Vagina (tissue), 2 donors: ENCODE data around the gene CYP4F2. TPM values are rescaled to one million over a fixed set of nuclear protein-coding genes. Genes with fewer than 3 reads are reported as not detected.

ENCODE experiments used
- DNase-seq, 2 donors: peaks; one replicate each; pipeline ENCODE4 v3.0.0-alpha.2; 2017; ENCODE audit errors: extremely low spot score in 2 of 2
- H3K27ac ChIP-seq: fragments of 200-600 bp; sonication (generic); one replicate; pipeline ENCODE4 v1.5.1; 2019
- H3K27me3 ChIP-seq: fragments of 200-600 bp; sonication (generic); one replicate; pipeline ENCODE4 v1.5.1; 2019
- H3K36me3 ChIP-seq, 2 donors: fragments of 200-600 bp; sonication (generic); one replicate each; pipeline ENCODE4 v1.5.1; 2017 to 2019
- H3K4me1 ChIP-seq: fragments of 200-600 bp; sonication (generic); one replicate; pipeline ENCODE4 v1.5.1; 2019
- H3K4me3 ChIP-seq, 2 donors: fragments of 200-600 bp; sonication (generic); 1 replicate in 1 of 2; 2 replicates in 1 of 2; pipeline ENCODE4 v1.5.1; 2016 to 2019
- H3K9me3 ChIP-seq: fragments of 200-600 bp; sonication (generic); one replicate; pipeline ENCODE4 v1.5.1; 2019
- CTCF ChIP-seq, 3 experiments: fragments of 450-650 bp in 2 of 3; fragments of 200-600 bp in 1 of 3; sonication (generic) in 1 of 3; IDR thresholded peaks; one replicate each; pipeline ENCODE4 v1.5.1; 2017 to 2019; ENCODE audit warnings: antibody characterized with exemption in 3 of 3, mild to moderate bottlenecking in 2 of 3, moderate library complexity in 2 of 3
- POLR2A ChIP-seq, 2 donors: fragments of 450-650 bp; IDR thresholded peaks; one replicate each; pipeline ENCODE4 v1.6.1; 2017; ENCODE audit warnings: antibody characterized with exemption in 2 of 2, mild to moderate bottlenecking in 2 of 2, moderate library complexity in 2 of 2
- intact Hi-C: fragments of 100-400 bp; cut with DNase I; formaldehyde crosslinking; loops from one replicate; pipeline ENCODE4 v1.15.1; 2023
- small RNA-seq: library from RNA; depleted of rRNA; stranded (forward); fragments of <200 nt; gene quantifications from one replicate; pipeline ENCODE3, GENCODE V24; 2016
- total RNA-seq: library from RNA; depleted of rRNA; stranded (reverse); fragments of >200 nt; gene quantifications from one replicate; pipeline ENCODE4 v1.2.3, GENCODE V29; 2016

Gene CYP4F2
- total RNA-seq, 1 donor from 2014 or later: 6.9 TPM

GRCh38 chr19:15828121-15828610, 69.7 kb downstream of the CYP4F2 start:
- no peak overlapping the region for H3K27ac ChIP-seq
- no peak overlapping the region for H3K4me3 ChIP-seq
- intact Hi-C loops: no loop called here
- no peaks in the 10 kb centered on the region for H3K27me3 ChIP-seq
- H3K4me1 ChIP-seq: no peaks in the 10 kb centered on the region
- no peaks in the 10 kb centered on the region for H3K36me3 ChIP-seq
- H3K9me3 ChIP-seq: no peaks in the 10 kb centered on the region
- DNase-seq: no peak
- TF ChIP-seq POLR2A (IDR thresholded peaks at IDR 0.05) (no peak), CTCF (IDR thresholded peaks at IDR 0.05) (no peak)

Small RNA genes lying within 50 kb of the gene (small RNA-seq; reads per million reads assigned to genes)
- not detected for gene CYP4F36P

Other genes with a start within 250 kb of the CYP4F2 start
- gene CYP4F12, start 225.0 kb downstream of the CYP4F2 start, total RNA-seq: 76.1 TPM
- not detected for gene OR10H2, start 170.1 kb downstream of the CYP4F2 start, total RNA-seq
- not detected for gene OR10H3, start 160.1 kb downstream of the CYP4F2 start, total RNA-seq
- not detected for gene OR10H5, start 110.4 kb downstream of the CYP4F2 start, total RNA-seq
- not detected for gene OR10H1, start 82.4 kb downstream of the CYP4F2 start, total RNA-seq
- gene CYP4F11, start 36.5 kb upstream of the CYP4F2 start, total RNA-seq: 5.6 TPM
- gene OR10H4, start 50.9 kb upstream of the CYP4F2 start, total RNA-seq: not detected
- gene TPM4, start 178.4 kb upstream of the CYP4F2 start, total RNA-seq: 409 TPM
- 30.4 TPM for gene RAB8A, start 213.8 kb upstream of the CYP4F2 start, total RNA-seq
- 0.74 TPM for gene HSH2D, start 245.6 kb upstream of the CYP4F2 start, total RNA-seq